Stimulated activated memory B cell treated with anti-CD40 and anti-IgM and Interleukin-4, amounts not matched to agents 10 μg/mL and 1 μg/mL and 100 μg/mL, for 72 hours (primary cell): ENCODE measurements around the gene RABL6.
"Not testable (repeated sequence)": the region's sequence is repeated elsewhere in the genome, so short reads cannot be mapped to it uniquely, and the experiment has no call there.

Experiments used
- ATAC-seq: fragments of 150-1000 bp; cut with Tn5 transposase; 2 replicates; pipeline ENCODE4 v1.10.0; 2021
- H3K27ac Mint-ChIP-seq: one replicate; pipeline ENCODE4 v1.8.0; 2022; ENCODE audit warnings: mild to moderate bottlenecking, mixed read lengths
- H3K27me3 Mint-ChIP-seq: one replicate; pipeline ENCODE4 v1.8.0; 2022; ENCODE audit warnings: mixed read lengths
- H3K36me3 Mint-ChIP-seq: one replicate; pipeline ENCODE4 v1.8.0; 2022; ENCODE audit warnings: mixed read lengths
- H3K4me1 Mint-ChIP-seq: one replicate; pipeline ENCODE4 v1.8.0; 2022; ENCODE audit warnings: mixed read lengths
- H3K4me3 Mint-ChIP-seq: one replicate; pipeline ENCODE4 v1.8.0; 2022; ENCODE audit warnings: mild to moderate bottlenecking, moderate library complexity, mixed read lengths
- H3K9me3 Mint-ChIP-seq: one replicate; pipeline ENCODE4 v1.8.0; 2022; ENCODE audit warnings: mixed read lengths

Gene RABL6

GRCh38 chr9:136831002-136831719, 23.4 kb downstream of the RABL6 start:
- Mint-ChIP-seq H3K4me1 (no peaks in the 10 kb centered on the region), H3K36me3 (peaks cover 35% of the 10 kb centered on the region), H3K27ac (no peak overlapping the region), H3K4me3 (no peak overlapping the region), H3K27me3 (no peaks in the 10 kb centered on the region), H3K9me3 (no peaks in the 10 kb centered on the region)
- no peak for ATAC-seq

GRCh38 chr9:136831720-136832104, 24.0 kb downstream of the RABL6 start:
- H3K27me3 Mint-ChIP-seq, result no peaks in the 10 kb centered on the region
- no peak overlapping the region for H3K27ac Mint-ChIP-seq
- H3K9me3 Mint-ChIP-seq, result no peaks in the 10 kb centered on the region
- peaks cover 32% of the 10 kb centered on the region for H3K36me3 Mint-ChIP-seq
- no peaks in the 10 kb centered on the region for H3K4me1 Mint-ChIP-seq
- no peak overlapping the region for H3K4me3 Mint-ChIP-seq
- no peak for ATAC-seq

DNA sequence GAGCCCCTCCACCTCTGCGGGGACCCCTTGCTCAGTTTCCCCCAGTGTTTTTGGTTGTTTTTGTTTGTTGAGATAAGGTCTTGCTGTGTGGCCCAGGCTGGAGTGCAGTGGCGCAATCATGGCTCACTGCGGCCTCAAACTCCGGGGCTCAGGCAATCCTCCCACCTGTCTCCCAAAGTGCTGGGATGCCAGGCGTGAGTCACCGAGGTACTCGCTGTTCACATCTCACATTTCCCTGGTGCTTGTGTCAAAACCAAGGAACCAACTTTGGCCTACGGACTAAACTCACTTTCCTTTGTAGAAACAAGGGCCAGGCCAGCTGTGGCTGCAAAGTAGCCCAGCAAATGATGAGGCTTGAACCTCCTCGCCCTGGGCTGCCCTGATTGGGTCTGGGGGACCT, 24.8 kb downstream of the RABL6 start:
- Mint-ChIP-seq H3K27ac (no peak overlapping the region), H3K27me3 (no peaks in the 10 kb centered on the region), H3K4me1 (no peaks in the 10 kb centered on the region), H3K9me3 (no peaks in the 10 kb centered on the region), H3K4me3 (no peak overlapping the region), H3K36me3 (peaks cover 32% of the 10 kb centered on the region)
- ATAC-seq, result no peak

- H3K27me3 Mint-ChIP-seq, H3K4me3 Mint-ChIP-seq: not testable (repeated sequence)
Observed at GRCh38 chr9:136833381-136834048, 25.8 kb downstream of the RABL6 start.

GRCh38 chr9:136835162-136835931, 27.6 kb downstream of the RABL6 start:
- H3K4me3 Mint-ChIP-seq, result no peak overlapping the region
- H3K9me3 Mint-ChIP-seq, result no peaks in the 10 kb centered on the region
- H3K4me1 Mint-ChIP-seq, result no peaks in the 10 kb centered on the region
- ATAC-seq, result no peak
- peaks cover 24% of the 10 kb centered on the region for H3K36me3 Mint-ChIP-seq
- no peaks in the 10 kb centered on the region for H3K27me3 Mint-ChIP-seq
- no peak overlapping the region for H3K27ac Mint-ChIP-seq

More at GRCh38 chr9:136833381-136834048, 25.8 kb downstream of the RABL6 start:
- peaks cover 32% of the 10 kb centered on the region for H3K36me3 Mint-ChIP-seq
- ATAC-seq, H3K4me1 Mint-ChIP-seq, H3K27ac Mint-ChIP-seq, H3K9me3 Mint-ChIP-seq: not testable (repeated sequence)

DNA sequence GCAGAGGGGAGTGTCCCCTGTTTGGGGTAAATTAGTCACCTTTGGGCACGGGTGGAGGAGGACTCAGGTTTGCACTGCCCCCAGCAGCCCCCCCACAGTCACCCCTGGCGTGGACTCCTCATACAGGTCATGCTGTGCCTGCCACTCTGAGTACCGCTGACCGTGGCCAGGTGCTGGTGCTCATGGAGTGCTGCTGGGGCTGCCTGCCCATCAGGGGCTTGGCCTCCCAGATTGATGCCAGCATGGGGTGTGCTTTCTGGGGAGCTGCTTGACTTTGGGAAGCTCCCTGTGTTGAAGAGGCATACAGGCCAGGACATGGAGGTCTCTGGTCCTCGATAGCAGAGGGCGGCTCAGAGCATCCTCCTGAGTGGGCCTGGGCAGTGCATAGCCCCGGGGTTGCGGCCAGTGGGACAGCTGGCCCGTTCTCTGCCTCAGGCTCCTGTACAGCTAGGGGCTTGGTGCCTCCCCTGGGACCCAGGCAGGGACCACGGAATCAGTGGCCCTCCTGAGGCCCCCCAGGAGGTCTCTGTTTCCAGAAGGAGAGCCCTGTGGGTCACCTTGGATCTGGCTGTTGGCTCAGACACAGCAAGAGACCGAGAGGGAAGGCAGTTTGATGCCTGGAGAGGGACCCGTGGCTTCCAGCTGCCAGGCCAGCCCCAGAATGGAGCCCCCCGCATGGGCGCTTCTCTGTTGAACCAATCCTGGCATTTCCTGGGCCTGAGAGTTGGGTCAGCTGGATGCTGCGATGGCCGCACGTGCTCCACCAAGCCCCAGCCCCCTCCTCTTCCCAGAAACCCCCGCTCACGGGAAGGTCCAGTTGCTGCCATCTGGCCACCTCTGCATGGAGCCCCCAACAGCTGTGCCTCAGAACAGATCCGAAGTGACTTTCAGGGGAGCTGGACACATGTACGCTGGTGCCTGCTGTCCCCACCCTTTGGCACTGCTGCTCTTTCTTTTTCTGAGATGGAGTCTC, 28.5 kb downstream of the RABL6 start:
- H3K4me1 Mint-ChIP-seq, result no peaks in the 10 kb centered on the region

DNA sequence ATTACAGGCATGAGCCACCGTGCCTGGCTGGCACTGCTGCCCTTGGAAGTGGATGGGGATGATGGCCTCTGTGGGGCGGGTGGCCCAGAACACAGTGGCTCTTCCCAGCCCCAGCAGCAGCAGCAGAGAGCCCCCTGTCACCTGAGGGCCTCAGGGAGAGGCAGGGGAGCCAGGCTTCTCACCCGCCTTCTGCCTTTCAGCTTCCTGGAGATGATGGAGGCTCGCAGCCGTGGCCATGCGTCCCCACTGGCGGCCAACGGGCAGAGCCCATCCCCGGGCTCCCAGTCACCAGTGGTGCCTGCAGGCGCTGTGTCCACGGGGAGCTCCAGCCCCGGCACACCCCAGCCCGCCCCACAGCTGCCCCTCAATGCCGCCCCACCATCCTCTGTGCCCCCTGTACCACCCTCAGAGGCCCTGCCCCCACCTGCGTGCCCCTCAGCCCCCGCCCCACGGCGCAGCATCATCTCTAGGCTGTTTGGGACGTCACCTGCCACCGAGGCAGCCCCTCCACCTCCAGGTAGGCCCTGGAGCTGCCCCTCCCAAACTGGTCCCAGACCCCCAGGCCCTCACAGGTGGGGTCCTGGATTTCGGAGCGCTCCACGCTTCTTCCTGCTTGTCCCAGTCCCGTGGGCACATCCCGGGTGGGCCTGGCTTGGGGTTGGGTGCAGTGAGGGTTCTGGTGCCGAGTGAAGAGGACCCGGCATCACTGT, 29.6 kb downstream of the RABL6 start:
- Mint-ChIP-seq H3K4me1 (peaks cover 5% of the 10 kb centered on the region), H3K4me3 (no peak overlapping the region), H3K27ac (no peak overlapping the region), H3K9me3 (no peaks in the 10 kb centered on the region), H3K36me3 (peaks cover 10% of the 10 kb centered on the region), H3K27me3 (no peaks in the 10 kb centered on the region)
- no peak for ATAC-seq

More for the DNA sequence above, 28.5 kb downstream of the RABL6 start:
- H3K9me3 Mint-ChIP-seq, result no peaks in the 10 kb centered on the region
- no peak for ATAC-seq
- H3K27ac Mint-ChIP-seq, result no peak overlapping the region
- peaks cover 20% of the 10 kb centered on the region for H3K36me3 Mint-ChIP-seq
- no peak overlapping the region for H3K4me3 Mint-ChIP-seq
- no peaks in the 10 kb centered on the region for H3K27me3 Mint-ChIP-seq

GRCh38 chr9:136837856-136838277, 30.1 kb downstream of the RABL6 start:
- not testable (repeated sequence) for H3K36me3 Mint-ChIP-seq, H3K4me3 Mint-ChIP-seq, H3K9me3 Mint-ChIP-seq, H3K27me3 Mint-ChIP-seq, H3K4me1 Mint-ChIP-seq, H3K27ac Mint-ChIP-seq, ATAC-seq

- Mint-ChIP-seq H3K27me3 (no peaks in the 10 kb centered on the region), H3K27ac (no peak overlapping the region), H3K36me3 (peaks cover 7% of the 10 kb centered on the region), H3K9me3 (no peaks in the 10 kb centered on the region), H3K4me3 (no peak overlapping the region), H3K4me1 (peaks cover 13% of the 10 kb centered on the region)
- no peak for ATAC-seq
Observed at GRCh38 chr9:136838314-136839228, 30.8 kb downstream of the RABL6 start.

- H3K4me1 Mint-ChIP-seq, result peaks cover 16% of the 10 kb centered on the region
- no peak for ATAC-seq
- no peak overlapping the region for H3K27ac Mint-ChIP-seq
- no peaks in the 10 kb centered on the region for H3K27me3 Mint-ChIP-seq
- no peaks in the 10 kb centered on the region for H3K9me3 Mint-ChIP-seq
- H3K4me3 Mint-ChIP-seq, result no peak overlapping the region
- peaks cover 7% of the 10 kb centered on the region for H3K36me3 Mint-ChIP-seq
Observed at GRCh38 chr9:136839229-136840139, 31.7 kb downstream of the RABL6 start.

DNA sequence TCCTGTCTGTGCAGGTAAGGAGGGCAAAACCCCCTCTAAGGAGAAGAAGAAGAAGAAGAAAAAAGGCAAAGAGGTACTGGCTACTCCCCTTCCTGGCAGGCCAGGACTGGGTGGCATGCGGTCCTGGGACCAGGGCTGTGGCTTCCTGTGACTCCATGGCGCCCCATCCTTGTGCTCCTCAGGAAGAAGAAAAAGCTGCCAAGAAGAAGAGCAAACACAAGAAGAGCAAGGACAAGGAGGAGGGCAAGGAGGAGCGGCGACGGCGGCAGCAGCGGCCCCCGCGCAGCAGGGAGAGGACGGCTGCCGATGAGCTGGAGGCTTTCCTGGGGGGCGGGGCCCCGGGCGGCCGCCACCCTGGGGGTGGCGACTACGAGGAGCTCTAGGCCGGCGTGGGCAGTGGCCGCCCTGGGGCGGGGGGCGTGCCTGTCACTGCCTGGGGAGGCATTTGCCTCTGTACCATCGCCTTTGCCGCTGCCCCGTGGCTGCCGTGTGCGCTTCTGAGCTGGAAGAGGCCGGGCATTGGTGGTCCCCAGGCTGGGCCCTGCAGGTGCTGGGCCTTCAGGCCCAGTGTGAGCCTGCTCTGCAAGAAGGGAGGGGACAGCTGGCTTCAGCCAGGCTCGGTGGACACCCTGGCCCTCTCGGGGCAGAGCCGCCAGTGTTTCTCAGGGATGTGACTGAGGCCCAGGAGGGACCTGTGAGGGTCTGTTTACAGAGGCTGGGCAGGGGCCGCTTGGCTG, 32.6 kb downstream of the RABL6 start:
- H3K27me3 Mint-ChIP-seq, result no peaks in the 10 kb centered on the region

More for the DNA sequence above, 32.6 kb downstream of the RABL6 start:
- peaks cover 7% of the 10 kb centered on the region for H3K36me3 Mint-ChIP-seq
- ATAC-seq, result no peak
- H3K9me3 Mint-ChIP-seq, result no peaks in the 10 kb centered on the region
- no peak overlapping the region for H3K4me3 Mint-ChIP-seq
- peaks cover 16% of the 10 kb centered on the region for H3K4me1 Mint-ChIP-seq
- no peak overlapping the region for H3K27ac Mint-ChIP-seq
